ENCODE measurements around the gene XRCC4.

- TF ChIP-seq CTCF (IDR thresholded peaks at IDR 0.05 in 4 of 5, conservative IDR thresholded peaks at IDR 0.05 in 1 of 5) (no peak), POLR2A (IDR thresholded peaks at IDR 0.05) (no peak)
Measured at GRCh38 chr5:83341815-83342334, 264.5 kb downstream of the XRCC4 start.

Measured in gastrocnemius medialis (tissue), 4 donors.